B cell (primary cell): ENCODE results near the gene ANKRD44. TPM values are rescaled to one million over a fixed set of nuclear protein-coding genes. Genes with fewer than 3 reads are reported as not detected.

ENCODE experiments used
- ATAC-seq: fragments of 200-7000 bp; cut with Tn5 transposase; one replicate; pipeline ENCODE4 v1.10.0; 2021; ENCODE audit warnings: low read depth, mild to moderate bottlenecking, moderate number of reproducible peaks, moderate library complexity
- CTCF ChIA-PET: fragments of 350-600 bp; sonication (Branson Sonifier 250); formaldehyde crosslinking; loops from one replicate; lab custom pipeline; 2021; ENCODE audit warnings: antibody characterized with exemption, inconsistent platforms; lab: Charles Lee
- POLR2A ChIA-PET: fragments of 350-600 bp; sonication (Branson Sonifier 250); formaldehyde crosslinking; loops from one replicate; lab custom pipeline; 2021; ENCODE audit warnings: antibody characterized with exemption; lab: Charles Lee
- DNase-seq: peaks from one replicate; pipeline ENCODE4 v3.0.0; 2013
- H2AFZ ChIP-seq: 2 replicates; pipeline ENCODE4 v1.6.1; 2012; ENCODE audit warnings: mild to moderate bottlenecking, low read depth, low read length; ENCODE audit not compliant: insufficient read depth, poor library complexity, severe bottlenecking
- H3K27ac ChIP-seq, 2 donors: 1 replicate in 1 of 2; 2 replicates in 1 of 2; pipeline ENCODE4 v1.5.1; 2012 to 2013; ENCODE audit warnings: low read length in 2 of 2, mild to moderate bottlenecking in 2 of 2, moderate library complexity in 1 of 2
- H3K27me3 ChIP-seq, 4 experiments: fragments of 200-600 bp in 1 of 4; sonication (generic) in 1 of 4; replicated peaks in 1 of 4; 1 replicate in 2 of 4; 2 replicates in 2 of 4; pipeline versions ENCODE4 v1.6.1 to v1.7.0; 2013 to 2016; ENCODE audit warnings: low read length in 3 of 4, mild to moderate bottlenecking in 2 of 4, mixed read lengths in 1 of 4, moderate library complexity in 1 of 4; ENCODE audit not compliant: insufficient read depth in 4 of 4, control insufficient read depth in 3 of 4; ENCODE audit errors: control extremely low read depth in 1 of 4
- H3K36me3 ChIP-seq, 2 experiments: replicated peaks in 1 of 2; 1 replicate in 1 of 2; 2 replicates in 1 of 2; pipeline versions ENCODE4 v1.6.1 to v1.7.1; 2013; ENCODE audit warnings: low read length in 1 of 2; ENCODE audit not compliant: insufficient read depth in 2 of 2, control insufficient read depth in 1 of 2; ENCODE audit errors: control extremely low read depth in 1 of 2, extremely low read depth in 1 of 2
- H3K4me1 ChIP-seq, 2 donors: fragments of 200-600 bp in 1 of 2; sonication (generic) in 1 of 2; 1 replicate in 1 of 2; 2 replicates in 1 of 2; pipeline versions ENCODE4 v1.5.1 to v1.6.1; 2013 to 2017; ENCODE audit warnings: low read length in 2 of 2; ENCODE audit not compliant: control insufficient read depth in 2 of 2, insufficient read depth in 2 of 2
- H3K4me2 ChIP-seq: replicated peaks from 2 replicates; pipeline ENCODE3; 2012; ENCODE audit warnings: mild to moderate bottlenecking, low read depth, low read length; ENCODE audit not compliant: poor library complexity, severe bottlenecking
- H3K4me3 ChIP-seq, 5 experiments: fragments of 200-600 bp in 1 of 5; sonication (generic) in 1 of 5; 1 replicate in 3 of 5; 2 replicates in 2 of 5; pipeline versions ENCODE4 v1.5.1 to v1.7.0; 2011 to 2016; ENCODE audit warnings: low read length in 4 of 5, mild to moderate bottlenecking in 4 of 5, low read depth in 2 of 5, control low read depth in 1 of 5, moderate library complexity in 1 of 5; ENCODE audit not compliant: insufficient read depth in 1 of 5; ENCODE audit errors: control extremely low read depth in 1 of 5, extremely low read depth in 1 of 5
- H3K79me2 ChIP-seq: fragments of 200-600 bp; sonication (generic); one replicate; pipeline ENCODE4 v1.6.0; 2016; ENCODE audit warnings: low read length; ENCODE audit not compliant: control insufficient read depth, insufficient read depth
- H3K9ac ChIP-seq: fragments of 200-600 bp; sonication (generic); 2 replicates; pipeline ENCODE4 v1.6.1; 2017; ENCODE audit warnings: mild to moderate bottlenecking, low read length, moderate library complexity
- H3K9me3 ChIP-seq, 3 donors: one replicate each; pipeline versions ENCODE4 v1.6.1 to v1.7.1; 2013; ENCODE audit warnings: low read length in 2 of 3; ENCODE audit not compliant: control insufficient read depth in 2 of 3, insufficient read depth in 1 of 3; ENCODE audit errors: control extremely low read depth in 1 of 3
- H4K20me1 ChIP-seq: 2 replicates; pipeline ENCODE4 v1.6.0; 2012; ENCODE audit warnings: mild to moderate bottlenecking, low read length; ENCODE audit not compliant: insufficient read depth, control insufficient read depth, poor library complexity, severe bottlenecking
- H3K27ac Mint-ChIP-seq: one replicate; pipeline ENCODE4 v1.8.0; 2021; ENCODE audit warnings: mixed read lengths
- H3K27me3 Mint-ChIP-seq: one replicate; pipeline ENCODE4 v1.8.0; 2021; ENCODE audit warnings: mixed read lengths
- H3K4me1 Mint-ChIP-seq: one replicate; pipeline ENCODE4 v1.8.0; 2021; ENCODE audit warnings: mixed read lengths
- H3K4me3 Mint-ChIP-seq: one replicate; pipeline ENCODE4 v1.8.0; 2021; ENCODE audit warnings: mixed read lengths
- H3K9me3 Mint-ChIP-seq: one replicate; pipeline ENCODE4 v1.8.0; 2022; ENCODE audit warnings: mixed read lengths; ENCODE audit not compliant: insufficient read depth
- CTCF ChIP-seq: fragments of 200-600 bp; IDR thresholded peaks from one replicate; pipeline ENCODE4 v1.8.0; 2022; ENCODE audit warnings: antibody characterized with exemption, mild to moderate bottlenecking
- EZH2 ChIP-seq: IDR thresholded peaks from 2 replicates; pipeline ENCODE4 v1.6.1; 2012; ENCODE audit warnings: borderline replicate concordance, low read depth, mild to moderate bottlenecking, moderate library complexity, low read length; ENCODE audit not compliant: insufficient read depth, poor library complexity, severe bottlenecking
- WGBS: methylation state at CpG from one replicate; pipeline ENCODE4 v1.1.5; 2013; ENCODE audit warnings: missing lambda C conversion rate; ENCODE audit not compliant: insufficient coverage; 5-methylcytosine and 5-hydroxymethylcytosine counted together
- intact Hi-C: fragments of 100-400 bp; cut with micrococcal nuclease; formaldehyde crosslinking; loops from one replicate; pipeline ENCODE4 v1.10.0; 2022
- polyA plus RNA-seq: library from polyadenylated mRNA; depleted of rRNA; stranded (reverse); fragments of >200 nt; gene quantifications from 2 replicates; pipeline ENCODE4 v1.2.3, GENCODE V29; 2012
- total RNA-seq, 2 donors: library from RNA; stranded (reverse); fragments of 120-200 nt in 1 of 2; gene quantifications; 1 replicate in 1 of 2; 2 replicates in 1 of 2; pipeline versions ENCODE4 v1.2.3 to v1.2.4, GENCODE V29; 2013 to 2022

ANKRD44 gene
- total and polyA plus RNA-seq, 2 donors (not counting 1 experiment from before 2014, with no cell fraction given): 92.6 to 457 TPM

- intact Hi-C loops: loop anchor here (2.0 kb wide), 1 partner anchor 13 kb away; no protein-coding TSS in a partner anchor
- H3K27me3 ChIP-seq: no peaks in the 10 kb centered on the region
- 80% methylated on average over 1 of the region's 5 CpGs for WGBS
- Mint-ChIP-seq H3K9me3 (no peaks in the 10 kb centered on the region), H3K4me3 (peak overlapping the region; percentile 97), H3K4me1 (peaks cover 71% of the 10 kb centered on the region), H3K27ac (peak overlapping the region; percentile 92), H3K27me3 (no peaks in the 10 kb centered on the region)
- H3K27ac ChIP-seq: peak overlapping the region; percentile 75 to 86
- peaks cover 65 to 71% of the 10 kb centered on the region in 2 donors for H3K4me1 ChIP-seq
- DNase-seq (peak; percentile 36), ATAC-seq (no peak)
- H3K4me2 ChIP-seq: peak overlapping the region; percentile 75
- POLR2A ChIA-PET: interaction anchor here (0.6 to 4.6 kb wide), 8 partner anchors 9 to 173 kb away, joined by 3 to 29 read pairs (median 5); no protein-coding TSS in a partner anchor
- peak overlapping the region in 4 of 5 experiments; percentile 24 to 96 (median 42) for H3K4me3 ChIP-seq
- no peaks in the 10 kb centered on the region for H3K9me3 ChIP-seq
- peaks cover 1 to 31% of the 10 kb centered on the region in 2 experiments for H3K36me3 ChIP-seq
- CTCF ChIA-PET: interaction anchor here (0.9 to 18.0 kb wide), 14 partner anchors 12 to 193 kb away, joined by 3 to 336 read pairs (median 6); no protein-coding TSS in a partner anchor
- no peak overlapping the region for H2AFZ ChIP-seq
- H4K20me1 ChIP-seq: no peaks in the 10 kb centered on the region
- H3K9ac ChIP-seq: peak overlapping the region; percentile 94
- peaks cover 92% of the 10 kb centered on the region for H3K79me2 ChIP-seq
- TF ChIP-seq CTCF (no peak), EZH2 (no peak)
These were observed 4.4 kb downstream of the ANKRD44 start for GRCh38 chr2:197306024-197306695.

- intact Hi-C loops: no loop called here
- Histone ChIP-seq H3K27me3 (no peaks in the 10 kb centered on the region), H2AFZ (no peak overlapping the region), H3K79me2 (peaks cover 100% of the 10 kb centered on the region), H3K4me3 (peak overlapping the region in 4 of 5 experiments; percentile 13 to 96 (median 35)), H3K9me3 (no peaks in the 10 kb centered on the region), H3K4me1 (peaks cover 77 to 84% of the 10 kb centered on the region in 2 donors), H3K36me3 (peaks cover 1 to 43% of the 10 kb centered on the region in 2 experiments), H3K4me2 (peak overlapping the region; percentile 75), H3K9ac (peak overlapping the region; percentile 50), H4K20me1 (no peaks in the 10 kb centered on the region), H3K27ac (peak overlapping the region; percentile 75 to 86)
- H3K4me3 Mint-ChIP-seq: peak overlapping the region; percentile 97
- ATAC-seq: no peak
- H3K4me1 Mint-ChIP-seq: peaks cover 81% of the 10 kb centered on the region
- H3K9me3 Mint-ChIP-seq: peaks cover 4% of the 10 kb centered on the region
- POLR2A ChIA-PET: interaction anchor here (0.7 to 1.2 kb wide), 3 partner anchors 49 to 105 kb away, joined by 3 read pairs; no protein-coding TSS in a partner anchor
- H3K27me3 Mint-ChIP-seq: no peaks in the 10 kb centered on the region
- CTCF ChIA-PET: interaction anchor here (0.9 to 18.0 kb wide), 8 partner anchors 10 to 191 kb away, joined by 3 to 336 read pairs (median 6); no protein-coding TSS in a partner anchor
- peak; percentile 31 for DNase-seq
- TF ChIP-seq CTCF (no peak), EZH2 (no peak)
- peak overlapping the region; percentile 92 for H3K27ac Mint-ChIP-seq
- 59% methylated on average over 3 of the region's 3 CpGs for WGBS
These were observed 6.0 kb downstream of the ANKRD44 start for GRCh38 chr2:197304556-197305011.
